Umbilical cord (tissue), 2 donors: ENCODE results near the gene SV2C. TPM values are rescaled to one million over a fixed set of nuclear protein-coding genes. Genes with fewer than 3 reads are reported as not detected.
"Not testable (repeated sequence)": the region's sequence is repeated elsewhere in the genome, so short reads cannot be mapped to it uniquely, and the experiment has no call there.

Source experiments
- DNase-seq: peaks from one replicate; pipeline ENCODE4 v3.0.0-alpha.2; 2015; ENCODE audit warnings: low spot score
- total RNA-seq: library from RNA; depleted of rRNA; stranded (reverse); fragments of >200 nt; gene quantifications from one replicate; pipeline ENCODE4 v1.2.3, GENCODE V29; 2014; ENCODE audit warnings: low replicate concordance; ENCODE audit not compliant: insufficient read depth

The SV2C gene
- total RNA-seq, 1 donor from 2014 or later: 1.2 TPM

DNA sequence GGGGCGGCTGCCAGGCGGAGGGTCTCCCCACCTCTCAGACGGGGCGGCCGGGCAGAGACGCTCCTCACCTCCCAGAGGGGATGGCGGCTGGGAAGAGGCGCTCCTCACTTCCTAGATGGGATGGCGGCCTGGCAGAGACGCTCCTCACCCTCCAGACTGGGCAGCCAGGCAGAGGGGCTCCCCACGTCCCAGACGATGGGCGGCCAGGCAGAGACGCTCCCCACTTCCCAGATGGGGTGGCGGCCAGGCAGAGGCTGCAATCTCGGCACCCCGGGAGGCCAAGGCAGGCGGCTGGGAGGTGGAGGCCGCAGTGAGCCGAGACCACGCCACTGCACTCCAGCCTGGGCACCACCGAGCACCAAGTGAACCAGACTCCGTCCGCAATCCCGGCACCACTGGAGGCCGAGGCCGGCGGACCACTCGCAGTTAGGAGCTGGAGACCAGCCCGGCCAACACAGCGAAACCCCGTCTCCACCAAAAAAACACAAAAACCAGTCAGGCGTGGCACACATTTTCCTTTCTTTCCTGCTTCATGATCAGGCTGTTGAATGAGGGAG is 253.1 kb downstream of the SV2C start:
- not testable (repeated sequence) for DNase-seq

DNA sequence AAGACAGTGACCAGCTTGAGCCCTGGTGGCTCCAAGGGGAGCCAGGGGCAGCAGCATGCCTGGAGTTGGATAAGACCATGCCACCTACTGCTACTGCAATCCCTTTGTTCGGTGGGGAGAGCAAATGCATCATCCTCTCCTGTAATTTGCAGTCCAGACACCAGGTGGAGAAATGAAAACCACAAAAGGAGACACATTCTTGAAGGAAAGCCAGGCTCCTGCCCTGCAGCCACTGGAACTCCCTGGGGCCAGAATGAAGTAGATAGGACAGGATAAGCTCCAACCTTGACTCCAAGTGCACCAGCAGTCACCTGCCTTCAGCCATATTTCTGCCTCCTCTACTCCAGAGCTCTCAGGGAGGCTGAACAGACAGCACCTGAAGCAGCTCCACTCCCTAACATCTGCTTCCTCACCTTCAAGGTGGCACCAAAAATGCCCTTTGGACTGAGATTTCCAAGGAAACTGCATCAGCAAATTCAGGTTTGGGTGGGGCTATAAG is 254.8 kb downstream of the SV2C start:
- DNase-seq: peak; percentile 55

- DNase-seq: no peak
Measured at GRCh38 chr5:76339919-76340318, 256.7 kb downstream of the SV2C start.

- no peak for DNase-seq
Measured at GRCh38 chr5:76341651-76342334, 258.6 kb downstream of the SV2C start.

DNA sequence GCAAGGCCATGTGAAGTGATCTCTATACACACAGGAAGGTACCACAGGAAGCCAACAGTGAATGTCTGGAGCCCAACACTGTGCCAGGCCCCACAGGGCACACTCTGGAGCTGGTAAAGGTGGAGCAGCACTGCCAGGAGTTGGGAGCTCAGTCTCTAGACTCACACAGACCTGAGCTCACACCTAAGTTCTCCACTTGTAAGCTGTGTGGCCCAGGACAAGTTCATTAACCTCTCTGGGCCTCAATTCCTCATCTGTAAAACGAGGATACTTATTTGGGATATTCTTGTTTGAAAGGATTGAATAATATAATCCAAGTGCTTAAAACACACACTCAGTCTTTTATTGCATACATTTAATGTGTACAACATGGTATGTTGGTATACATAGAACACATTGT is 259.3 kb downstream of the SV2C start:
- DNase-seq: no peak

DNA sequence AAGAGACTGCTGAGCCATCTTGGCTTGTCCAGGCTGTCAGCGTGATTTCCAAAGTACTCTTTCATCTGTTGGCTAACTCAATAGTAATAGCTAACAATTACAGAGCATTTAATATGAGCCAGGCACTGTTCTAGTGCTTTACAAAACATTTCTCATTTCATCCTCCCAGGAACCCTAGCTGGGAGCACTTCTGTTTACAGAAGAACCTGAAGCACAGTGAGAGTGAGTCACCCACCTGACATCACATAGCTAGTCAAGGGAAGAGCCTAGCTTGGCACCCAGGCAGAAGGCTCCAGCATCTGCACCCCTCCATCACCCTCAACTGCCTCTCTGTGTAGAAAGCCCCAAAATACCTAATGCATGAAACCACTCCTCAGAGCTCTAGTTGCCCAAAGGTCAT is 262.4 kb downstream of the SV2C start:
- no peak for DNase-seq

GRCh38 chr5:76351176-76351575 is 268.0 kb downstream of the SV2C start:
- DNase-seq: no peak

- no peak for DNase-seq
Measured at GRCh38 chr5:76351577-76351976, 268.4 kb downstream of the SV2C start.

GRCh38 chr5:76356887-76357286 is 273.7 kb downstream of the SV2C start:
- no peak for DNase-seq

GRCh38 chr5:76363352-76364225 is 280.4 kb downstream of the SV2C start:
- DNase-seq: no peak

DNA sequence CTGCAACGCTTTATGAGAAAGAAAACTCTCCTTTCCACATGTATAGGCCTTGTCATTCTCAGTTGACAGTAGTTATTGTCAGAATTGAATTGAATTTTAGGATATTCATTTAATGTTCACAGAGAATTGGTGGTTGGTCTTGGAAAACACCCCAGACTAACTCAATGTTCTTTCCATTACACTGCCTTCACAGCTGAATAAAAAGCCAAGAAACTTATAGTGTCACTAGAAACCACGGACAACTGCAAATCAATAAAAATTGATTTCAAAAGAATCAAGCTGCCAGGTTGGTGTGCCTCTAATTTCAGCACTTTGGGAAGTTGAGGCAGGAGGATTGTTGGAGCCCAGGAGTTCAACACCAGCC is 281.0 kb downstream of the SV2C start:
- DNase-seq: no peak

DNA sequence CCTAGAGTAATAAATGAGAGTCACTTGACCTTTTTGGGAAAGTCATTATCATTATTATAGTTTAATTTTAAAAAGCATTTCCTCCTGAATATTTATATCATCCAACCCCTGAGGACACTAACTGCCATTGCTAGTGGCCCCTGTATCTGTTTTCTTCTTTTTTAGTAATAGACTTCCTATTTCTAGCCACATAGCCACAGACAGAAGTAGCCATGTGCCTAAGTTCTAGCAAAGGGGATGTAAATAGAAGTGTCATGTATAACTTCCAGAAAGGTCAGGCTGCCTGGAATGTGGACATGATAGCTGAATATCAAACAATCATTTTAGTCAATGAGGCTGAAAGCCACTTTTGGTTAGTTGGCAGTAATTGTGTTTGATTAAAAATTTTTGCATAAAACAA is 282.4 kb downstream of the SV2C start:
- DNase-seq: no peak

- DNase-seq: no peak
Measured at GRCh38 chr5:76366596-76366995, 283.4 kb downstream of the SV2C start.

DNA sequence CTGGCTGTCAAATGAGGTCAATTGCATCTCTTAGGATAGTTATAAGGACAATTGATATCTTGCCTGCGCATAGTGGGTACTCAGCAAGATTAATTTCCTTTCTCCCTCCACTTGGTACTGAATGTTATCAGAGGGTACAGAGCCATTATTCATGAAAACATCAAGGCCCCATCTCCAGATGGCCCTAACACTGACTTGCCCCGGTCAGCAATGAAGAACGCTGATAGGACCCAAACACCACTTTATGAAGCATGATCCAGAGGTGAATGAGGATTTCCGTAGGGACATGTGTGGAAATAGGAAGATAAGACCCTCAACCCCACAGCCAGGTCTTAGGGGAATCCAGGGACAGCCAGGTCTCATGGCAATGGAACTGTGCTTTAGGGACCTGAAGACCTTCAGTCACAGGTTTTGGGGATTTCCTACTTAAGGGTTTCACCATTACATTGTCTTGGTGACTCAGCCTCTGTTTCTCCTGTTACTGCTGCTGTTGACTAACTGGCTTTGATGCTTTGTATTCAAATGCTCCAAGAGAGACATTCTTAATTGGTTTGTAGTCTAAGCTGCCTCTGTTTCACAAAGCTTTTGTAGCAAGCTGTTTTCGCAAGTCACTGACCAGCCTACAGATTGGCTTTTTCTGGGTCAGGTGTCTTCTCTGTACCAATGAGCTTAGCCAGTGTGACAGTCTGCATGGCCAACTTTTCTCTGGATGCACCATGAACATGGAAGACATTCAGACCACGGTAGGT is 284.6 kb downstream of the SV2C start:
- DNase-seq: no peak

DNA sequence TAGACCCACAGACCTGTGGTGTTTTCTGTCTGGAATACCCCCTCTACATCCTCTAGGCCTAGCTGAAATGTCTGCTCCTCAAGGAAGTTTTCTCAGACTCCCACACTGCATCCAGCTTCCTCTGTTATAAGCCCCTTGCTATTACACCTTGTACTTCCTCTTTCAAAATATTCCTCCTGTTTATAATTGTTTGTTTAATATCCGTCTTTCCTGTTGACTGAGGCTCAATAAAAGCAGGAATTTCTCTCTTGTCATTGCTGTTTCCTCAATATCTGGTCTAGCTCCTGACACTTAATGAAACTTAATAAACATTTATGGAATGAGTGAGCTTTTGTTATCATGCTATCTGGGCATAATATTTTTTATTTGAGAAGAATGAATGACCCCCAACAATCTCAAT is 285.8 kb downstream of the SV2C start:
- no peak for DNase-seq

GRCh38 chr5:76369668-76370067 is 286.5 kb downstream of the SV2C start:
- DNase-seq: not testable (repeated sequence)

DNA sequence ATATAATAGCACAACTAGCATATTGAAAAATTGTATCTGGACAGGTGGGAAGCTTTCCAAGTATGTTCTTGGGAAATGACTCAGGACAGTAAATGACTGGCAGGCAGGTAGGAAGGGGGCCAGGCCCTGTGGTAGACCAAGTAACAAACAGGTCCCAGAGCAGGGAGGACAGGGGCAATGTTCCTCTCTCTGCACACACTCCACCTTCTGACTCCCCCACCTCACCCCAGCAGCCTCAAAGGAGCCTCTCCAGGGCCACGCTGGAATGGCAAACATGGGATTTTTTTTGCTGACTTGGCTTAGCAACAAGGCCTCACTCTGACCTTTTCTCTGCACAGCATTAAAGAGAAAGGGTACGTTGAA is 288.8 kb downstream of the SV2C start:
- DNase-seq: no peak

DNA sequence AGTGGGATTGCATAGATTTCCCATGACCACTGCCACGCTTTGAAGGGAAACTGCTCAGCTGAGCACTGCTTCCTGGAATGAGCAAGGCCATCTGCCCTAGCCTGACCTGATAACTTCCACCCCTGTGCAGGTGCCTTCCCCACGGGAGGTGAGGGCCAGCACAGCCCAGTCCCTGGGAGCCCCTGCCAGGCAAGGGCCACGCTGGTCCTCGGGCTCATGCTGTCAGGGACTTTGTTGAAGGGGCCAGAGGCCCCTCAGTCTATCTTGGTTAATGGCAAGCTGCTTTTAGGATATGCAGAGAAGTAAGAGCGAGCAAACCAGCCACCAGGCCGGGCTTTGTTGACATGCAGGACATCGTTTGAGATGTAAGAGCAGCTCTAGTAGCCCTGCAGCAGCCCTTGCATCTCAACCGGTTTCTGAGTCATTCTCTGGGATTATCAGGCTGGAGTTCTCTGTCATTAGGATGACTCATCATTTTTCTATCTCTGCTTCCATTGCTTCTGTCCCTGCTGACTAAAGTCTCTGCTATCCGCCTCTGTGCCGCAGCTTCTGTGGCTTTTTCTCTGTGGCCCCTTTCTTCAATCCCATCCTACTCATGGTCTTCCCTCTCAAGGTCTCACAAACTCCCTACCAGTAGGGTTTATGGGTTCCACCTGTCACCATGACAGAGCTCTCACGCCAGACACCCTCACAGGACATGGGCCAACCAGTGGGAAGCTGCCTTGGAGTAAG is 289.3 kb downstream of the SV2C start:
- peak; percentile 89 for DNase-seq

- no peak for DNase-seq
Measured at GRCh38 chr5:76376148-76376865, 293.1 kb downstream of the SV2C start.

DNA sequence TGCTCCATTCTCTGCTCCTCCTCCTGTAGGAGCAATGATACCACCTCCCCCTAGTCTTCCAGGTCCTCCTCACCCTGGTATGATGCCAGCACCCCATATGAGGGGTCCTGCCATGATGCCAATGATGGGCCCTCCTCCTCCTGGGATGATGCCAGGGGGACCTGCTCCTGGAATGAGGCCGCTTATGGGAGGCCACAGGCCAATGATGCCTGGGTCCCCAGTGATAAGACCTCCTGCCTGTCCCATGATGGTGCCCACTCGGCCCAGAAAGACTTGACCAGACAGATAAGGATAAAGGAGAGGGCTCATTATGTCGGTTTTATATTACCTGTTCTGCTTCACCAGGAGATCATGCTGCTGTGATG is 293.7 kb downstream of the SV2C start:
- no peak for DNase-seq

DNA sequence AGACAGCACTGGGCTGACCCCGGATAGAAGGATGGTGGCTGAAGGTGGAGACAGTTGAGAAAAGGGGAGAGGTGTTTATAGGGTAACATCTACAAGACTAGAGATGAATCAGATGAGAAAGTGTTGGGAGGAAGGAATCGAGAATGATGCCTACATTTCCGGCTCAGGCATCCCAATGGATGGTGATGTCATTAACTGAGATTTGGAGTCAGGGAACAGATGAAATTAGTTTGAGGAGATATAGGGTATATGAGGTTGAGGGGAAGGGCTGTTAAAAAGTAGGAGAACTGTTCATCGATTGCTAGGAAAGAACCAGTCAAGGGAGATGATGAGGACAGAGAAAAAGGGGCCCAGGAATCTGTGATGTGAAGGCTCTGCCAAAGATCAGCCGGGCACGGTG is 295.2 kb downstream of the SV2C start:
- no peak for DNase-seq
